Inferior parietal cortex (tissue), 1 donor: ENCODE measurements around the gene AOPEP.

Source experiments
- DNase-seq: peaks from one replicate; pipeline ENCODE4 v3.0.0-alpha.2; 2016; ENCODE audit errors: extremely low spot score

Gene AOPEP

GRCh38 chr9:95036676-95037075 lies 310.2 kb downstream of the AOPEP start:
- DNase-seq = no peak

DNA sequence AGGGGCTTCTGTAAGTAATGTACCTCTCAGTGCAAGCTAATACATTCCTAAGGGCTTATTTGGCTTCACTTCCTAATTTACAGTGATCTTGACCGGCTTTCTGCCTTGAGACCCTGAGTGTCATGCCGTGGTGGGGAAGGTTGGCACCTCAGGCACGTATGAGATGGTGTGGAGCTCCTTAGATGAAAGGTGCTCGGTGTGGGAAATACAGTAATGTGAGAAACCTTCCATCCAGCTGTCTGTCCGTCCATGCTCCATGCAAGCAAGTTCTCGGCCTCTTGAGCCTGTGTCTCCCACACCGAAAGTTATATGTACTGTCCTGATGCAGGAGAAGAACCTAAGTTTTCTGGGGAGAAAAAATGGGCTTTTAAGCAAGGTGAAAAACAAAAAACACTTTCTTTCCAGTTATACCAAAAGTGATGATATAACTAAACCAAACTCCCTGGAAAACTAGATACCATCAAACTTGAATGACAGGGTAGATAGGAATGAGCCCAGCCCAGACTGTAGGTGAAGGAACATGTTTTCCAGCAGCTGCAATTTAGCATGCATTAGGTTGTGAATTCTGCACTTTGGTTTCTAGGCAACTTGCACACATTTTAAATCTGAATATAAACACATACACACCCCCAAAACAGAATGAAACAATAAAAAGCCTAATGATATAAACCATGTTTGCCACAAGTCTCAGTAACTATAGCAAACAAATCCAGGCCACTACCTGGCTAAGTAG lies 311.5 kb downstream of the AOPEP start:
- no peak for DNase-seq

GRCh38 chr9:95038666-95039065 lies 312.2 kb downstream of the AOPEP start:
- no peak for DNase-seq

GRCh38 chr9:95040106-95040505 lies 313.6 kb downstream of the AOPEP start:
- DNase-seq = no peak

DNA sequence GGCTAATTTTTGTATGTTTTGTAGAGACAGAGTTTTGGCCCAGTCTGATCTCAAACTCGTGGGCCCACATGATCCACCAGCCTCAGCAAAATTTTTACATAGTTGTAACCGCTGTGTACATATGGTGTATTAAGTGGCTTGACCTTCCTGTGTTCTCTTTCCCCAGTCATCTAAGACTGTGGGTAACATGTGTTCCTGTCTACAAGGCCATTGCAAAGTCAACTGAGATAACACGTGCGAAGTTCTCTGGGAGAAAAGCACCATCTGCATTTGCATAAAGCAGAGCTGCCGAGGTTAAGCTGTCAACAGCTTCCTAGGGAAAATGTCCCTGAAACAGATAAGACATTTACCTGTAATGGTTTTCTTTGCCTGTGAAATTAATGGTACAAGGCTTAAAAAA lies 317.3 kb downstream of the AOPEP start:
- no peak for DNase-seq

DNA sequence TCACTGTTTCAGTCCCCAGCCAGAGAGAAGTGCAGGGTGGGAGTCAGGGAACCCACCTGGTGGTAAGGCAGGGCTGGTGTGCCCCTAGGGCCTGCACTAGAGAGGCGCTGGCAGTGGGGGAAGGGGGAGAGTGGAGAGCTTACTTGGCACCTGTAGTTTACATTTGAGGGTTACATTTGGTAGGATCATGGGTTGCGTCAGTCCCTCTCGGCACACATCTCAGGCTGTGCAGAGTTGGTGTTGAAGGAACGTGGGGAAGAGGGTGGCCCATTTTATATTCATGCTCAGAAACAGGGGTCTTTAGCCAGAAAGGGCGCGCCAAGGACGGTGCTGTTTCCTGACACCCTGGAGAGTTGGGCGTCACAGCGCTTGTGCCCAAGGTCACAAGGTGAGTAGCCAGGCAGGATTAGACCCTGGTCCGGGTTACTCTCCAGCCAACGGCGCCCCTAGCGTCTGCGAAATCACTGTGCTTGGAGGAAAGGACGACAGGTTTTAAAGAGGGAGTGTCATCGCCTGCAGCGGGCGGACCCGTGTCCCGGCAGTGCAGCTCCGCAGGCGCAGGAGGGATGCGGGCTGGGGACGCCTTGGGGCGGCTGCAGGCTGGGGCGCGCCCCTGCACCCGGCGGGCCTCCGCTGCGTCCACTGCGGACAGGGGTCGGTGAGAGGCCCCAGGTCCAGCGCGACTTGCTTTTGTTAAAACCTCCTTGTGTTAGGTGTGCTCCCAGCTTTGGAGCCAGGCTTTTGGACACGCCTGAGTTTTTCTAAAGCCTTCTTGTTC lies 318.4 kb downstream of the AOPEP start:
- DNase-seq = no peak

- no peak for DNase-seq
Measured at GRCh38 chr9:95045751-95046150, 319.3 kb downstream of the AOPEP start.

- DNase-seq = no peak
Measured at GRCh38 chr9:95047452-95048224, 321.1 kb downstream of the AOPEP start.

DNA sequence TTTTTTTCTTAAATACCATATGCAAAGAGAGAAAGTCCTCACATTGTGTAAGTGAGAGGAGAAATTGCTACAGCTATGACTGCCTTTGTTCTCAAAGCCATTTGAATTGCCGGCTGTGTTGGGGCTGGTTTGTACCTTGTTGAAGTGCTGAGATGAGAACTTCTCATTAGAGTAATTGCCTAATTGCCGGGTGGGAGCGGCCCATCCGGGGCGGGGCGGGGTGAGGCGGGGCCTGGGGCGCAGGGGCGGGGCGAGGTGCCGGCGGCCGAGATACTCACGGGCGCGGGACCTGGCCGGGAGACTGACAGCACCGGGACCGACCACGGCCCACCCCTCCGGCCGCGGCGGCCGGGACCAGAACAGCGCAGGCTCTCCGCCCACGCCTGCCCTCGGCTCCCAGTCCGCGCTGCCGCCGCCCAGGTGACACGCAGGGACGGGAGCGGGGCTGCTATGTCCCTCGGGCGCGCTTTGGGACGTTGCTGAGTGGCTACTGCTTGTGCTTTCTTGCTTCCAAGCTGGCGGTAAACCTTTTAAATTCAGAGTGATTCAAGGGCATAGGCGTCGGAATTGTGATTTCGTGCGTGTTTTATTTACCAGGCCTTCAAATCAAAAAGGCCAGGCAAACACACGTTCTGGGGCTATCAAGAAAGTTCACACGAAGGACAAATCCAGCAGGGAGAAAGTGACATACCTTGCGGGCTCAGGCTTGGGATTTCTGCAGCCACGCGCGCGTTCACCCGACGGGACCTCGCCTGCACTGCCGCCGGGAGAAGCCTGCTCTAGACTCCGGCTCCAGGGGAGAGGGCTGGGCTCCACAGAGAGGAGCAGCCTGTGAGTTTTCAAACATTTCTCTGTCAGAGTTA lies 322.0 kb downstream of the AOPEP start:
- DNase-seq = no peak

GRCh38 chr9:95049761-95050160 lies 323.3 kb downstream of the AOPEP start:
- no peak for DNase-seq

GRCh38 chr9:95053611-95054570 lies 327.4 kb downstream of the AOPEP start:
- DNase-seq = no peak

DNA sequence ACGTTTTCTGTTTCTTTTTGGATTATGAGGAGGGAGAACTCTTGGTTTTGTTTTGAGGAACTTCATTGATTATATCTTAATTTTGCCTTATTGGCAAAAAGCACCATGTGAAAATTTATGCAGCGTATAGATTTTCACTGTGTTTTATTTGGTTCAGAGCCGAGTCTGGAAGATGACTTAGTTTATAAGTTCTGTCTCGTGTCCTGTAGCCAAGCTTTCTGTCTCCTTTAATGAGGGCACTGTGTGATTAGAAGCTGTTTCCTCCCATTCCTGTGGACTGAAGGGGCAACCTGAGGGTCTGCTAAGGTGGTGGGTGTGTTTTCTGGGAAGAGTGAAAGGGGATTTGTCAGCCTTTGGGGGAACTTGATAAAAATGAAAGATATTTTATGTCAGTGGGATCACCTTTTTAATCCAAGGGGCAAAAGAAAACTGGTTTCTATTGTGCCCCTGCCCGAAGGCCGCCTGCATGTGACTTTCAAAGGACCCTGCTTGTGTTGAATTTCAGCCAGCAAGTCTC lies 328.9 kb downstream of the AOPEP start:
- no peak for DNase-seq

- DNase-seq = no peak
Measured at GRCh38 chr9:95055851-95056551, 329.5 kb downstream of the AOPEP start.

DNA sequence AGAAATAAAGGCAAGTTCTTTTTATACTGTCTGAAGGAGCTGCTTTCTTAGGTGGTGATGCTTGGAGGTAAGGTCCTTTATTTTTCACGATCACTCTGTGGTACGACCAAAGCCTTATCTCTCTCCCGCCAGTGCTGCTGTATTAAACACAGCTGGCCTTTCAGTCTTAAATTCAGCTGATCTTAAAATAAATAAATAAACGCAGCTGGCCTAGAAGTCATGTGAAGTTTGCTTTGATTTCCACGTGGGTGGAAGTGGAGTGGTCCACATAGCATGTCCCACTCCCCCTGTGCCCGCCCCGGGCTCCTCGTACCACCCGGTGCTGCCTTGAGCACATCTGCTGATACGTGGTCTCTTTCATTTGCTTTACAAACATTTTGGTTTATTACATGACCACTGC lies 330.6 kb downstream of the AOPEP start:
- no peak for DNase-seq

GRCh38 chr9:95058121-95058785 lies 331.8 kb downstream of the AOPEP start:
- no peak for DNase-seq

GRCh38 chr9:95058795-95059386 lies 332.4 kb downstream of the AOPEP start:
- no peak for DNase-seq

DNA sequence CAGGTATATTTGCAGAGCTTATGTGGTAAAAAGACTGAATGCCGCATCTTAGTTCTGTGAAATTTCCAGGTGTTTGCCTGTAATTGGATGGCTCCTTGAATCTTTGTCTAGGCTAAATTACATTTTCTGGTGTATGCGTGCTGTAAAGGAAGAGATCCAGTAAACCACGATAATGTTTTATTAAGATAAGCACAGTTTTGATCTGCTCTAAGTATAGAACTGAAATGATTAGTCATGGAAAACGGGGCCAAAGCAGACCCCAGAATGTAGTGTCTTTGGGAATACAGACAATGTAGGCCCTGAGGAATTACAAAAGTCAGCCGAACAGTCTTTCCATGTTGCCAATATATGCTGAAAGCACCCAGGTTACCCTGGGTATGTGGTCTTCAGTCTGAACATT lies 333.7 kb downstream of the AOPEP start:
- DNase-seq = no peak

DNA sequence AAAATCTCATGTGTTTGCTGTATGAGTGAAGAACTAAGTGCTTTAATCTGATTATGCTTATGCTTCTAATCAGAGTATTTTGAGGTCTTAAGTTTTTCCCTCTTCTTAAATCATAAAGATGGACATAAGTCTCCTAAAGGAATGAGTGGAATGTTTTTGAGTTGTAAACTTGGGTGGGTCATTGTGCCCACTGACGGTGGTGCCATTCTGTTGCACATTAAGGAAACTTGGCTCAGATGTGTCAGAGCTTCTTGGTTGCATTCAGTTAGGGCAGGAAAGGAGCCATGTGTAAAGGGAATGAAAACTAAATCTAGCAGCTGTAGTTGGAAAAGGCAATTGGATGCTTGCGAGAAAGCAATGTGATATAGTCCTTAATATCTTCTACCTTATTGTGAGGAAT lies 334.4 kb downstream of the AOPEP start:
- DNase-seq = no peak
